Esophagus muscularis mucosa (tissue), 3 donors: Measurements from ENCODE around the gene CEP131.

Experiments
- CTCF ChIP-seq, 3 experiments: fragments of 200-600 bp in 2 of 3; fragments of 450-650 bp in 1 of 3; sonication (generic) in 2 of 3; IDR thresholded peaks; one replicate each; pipeline ENCODE4 v1.5.1; 2017 to 2019; ENCODE audit warnings: antibody characterized with exemption in 3 of 3, mild to moderate bottlenecking in 2 of 3, moderate library complexity in 1 of 3
- POLR2AphosphoS5 ChIP-seq, 2 donors: sonication (generic); formaldehyde crosslinking; IDR thresholded peaks; one replicate each; pipeline ENCODE4 v1.6.1; 2017; ENCODE audit warnings: antibody characterized with exemption in 2 of 2

- TF ChIP-seq POLR2AphosphoS5 (IDR thresholded peaks at IDR 0.05) (no peak), CTCF (IDR thresholded peaks at IDR 0.05) (no peak)
Observed at GRCh38 chr17:81246343-81246670, 23.5 kb upstream of the CEP131 start.
